ENCODE measurements around the gene GAS6.

The GAS6 gene

GRCh38 chr13:113865427-113865826 lies 1.6 kb upstream of the GAS6 start:
- TF ChIP-seq EZH2 (IDR thresholded peaks at IDR 0.05; ENCODE audit: borderline replicate concordance, low read depth, low read length, severe bottlenecking) (no peak), CTCF (IDR thresholded peaks at IDR 0.05; ENCODE audit: borderline replicate concordance, extremely low read depth, low read length, poor library complexity, severe bottlenecking) (no peak)
- H2AFZ ChIP-seq (ENCODE audit: low read depth, low read length), result no peak overlapping the region
- no peaks in the 10 kb centered on the region for H3K36me3 ChIP-seq (ENCODE audit: insufficient read depth, low read length)
- no peak for DNase-seq
- no peak for ATAC-seq (ENCODE audit: insufficient read depth, low read depth)
- H3K9me3 ChIP-seq (ENCODE audit: insufficient read depth, low read length, severe bottlenecking), result no peaks in the 10 kb centered on the region
- H3K4me3 ChIP-seq (ENCODE audit: low read depth in 1 of 2, low read length in 2 of 2), result no peak overlapping the region
- H3K4me2 ChIP-seq (ENCODE audit: insufficient read depth, low read length), result no peak overlapping the region
- peaks cover 16% of the 10 kb centered on the region for H3K27me3 ChIP-seq (ENCODE audit: insufficient read depth, low read length, poor library complexity)
- no peaks in the 10 kb centered on the region for H4K20me1 ChIP-seq (ENCODE audit: insufficient read depth, low read length)
- no peaks in the 10 kb centered on the region for H3K79me2 ChIP-seq (ENCODE audit: insufficient read depth, low read length)
- H3K27ac ChIP-seq (ENCODE audit: low read length), result no peak overlapping the region
- H3K9ac ChIP-seq (ENCODE audit: low read depth, low read length), result no peak overlapping the region
- H3K4me1 ChIP-seq (ENCODE audit: insufficient read depth, low read length), result peaks cover 3% of the 10 kb centered on the region

- H3K79me2 ChIP-seq (ENCODE audit: insufficient read depth, low read length), result no peaks in the 10 kb centered on the region
- TF ChIP-seq CTCF (IDR thresholded peaks at IDR 0.05; ENCODE audit: borderline replicate concordance, extremely low read depth, low read length, poor library complexity, severe bottlenecking) (no peak), EZH2 (IDR thresholded peaks at IDR 0.05; ENCODE audit: borderline replicate concordance, low read depth, low read length, severe bottlenecking) (peak; percentile 28)
- no peaks in the 10 kb centered on the region for H4K20me1 ChIP-seq (ENCODE audit: insufficient read depth, low read length)
- DNase-seq, result no peak
- peaks cover 3% of the 10 kb centered on the region for H3K4me1 ChIP-seq (ENCODE audit: insufficient read depth, low read length)
- H3K27ac ChIP-seq (ENCODE audit: low read length), result no peak overlapping the region
- H3K4me3 ChIP-seq (ENCODE audit: low read depth in 1 of 2, low read length in 2 of 2), result no peak overlapping the region
- peaks cover 16% of the 10 kb centered on the region for H3K27me3 ChIP-seq (ENCODE audit: insufficient read depth, low read length, poor library complexity)
- no peak overlapping the region for H2AFZ ChIP-seq (ENCODE audit: low read depth, low read length)
- no peak overlapping the region for H3K9ac ChIP-seq (ENCODE audit: low read depth, low read length)
- H3K4me2 ChIP-seq (ENCODE audit: insufficient read depth, low read length), result no peak overlapping the region
- ATAC-seq (ENCODE audit: insufficient read depth, low read depth), result no peak
- H3K9me3 ChIP-seq (ENCODE audit: insufficient read depth, low read length, severe bottlenecking), result no peaks in the 10 kb centered on the region
- no peaks in the 10 kb centered on the region for H3K36me3 ChIP-seq (ENCODE audit: insufficient read depth, low read length)
Measured at GRCh38 chr13:113864273-113864890, 506 bp upstream of the GAS6 start.

- Histone ChIP-seq H3K79me2 (ENCODE audit: insufficient read depth, low read length) (no peaks in the 10 kb centered on the region), H3K4me2 (ENCODE audit: insufficient read depth, low read length) (no peak overlapping the region), H3K36me3 (ENCODE audit: insufficient read depth, low read length) (no peaks in the 10 kb centered on the region), H3K27ac (ENCODE audit: low read length) (no peak overlapping the region), H3K4me3 (ENCODE audit: low read depth in 1 of 2, low read length in 2 of 2) (no peak overlapping the region), H3K27me3 (ENCODE audit: insufficient read depth, low read length, poor library complexity) (peaks cover 16% of the 10 kb centered on the region), H3K4me1 (ENCODE audit: insufficient read depth, low read length) (peaks cover 3% of the 10 kb centered on the region), H2AFZ (ENCODE audit: low read depth, low read length) (no peak overlapping the region), H4K20me1 (ENCODE audit: insufficient read depth, low read length) (no peaks in the 10 kb centered on the region), H3K9ac (ENCODE audit: low read depth, low read length) (no peak overlapping the region), H3K9me3 (ENCODE audit: insufficient read depth, low read length, severe bottlenecking) (no peaks in the 10 kb centered on the region)
- ATAC-seq (ENCODE audit: insufficient read depth, low read depth), result no peak
- no peak for TF ChIP-seq EZH2 (IDR thresholded peaks at IDR 0.05; ENCODE audit: borderline replicate concordance, low read depth, low read length, severe bottlenecking)
- no peak for TF ChIP-seq CTCF (IDR thresholded peaks at IDR 0.05; ENCODE audit: borderline replicate concordance, extremely low read depth, low read length, poor library complexity, severe bottlenecking)
- no peak for DNase-seq
Measured at GRCh38 chr13:113862931-113863523, 849 bp downstream of the GAS6 start.

Measured in DND-41 (cell line).